Neutrophil (primary cell): ENCODE results near the gene GRIP1.

Source experiments
- H3K27ac ChIP-seq: fragments of 200-600 bp; sonication (generic); 2 replicates; pipeline ENCODE4 v1.5.1; 2016; ENCODE audit warnings: mild to moderate bottlenecking, moderate library complexity
- H3K27me3 ChIP-seq: fragments of 200-600 bp; sonication (generic); 2 replicates; pipeline ENCODE4 v1.6.0; 2016; ENCODE audit warnings: mild to moderate bottlenecking
- H3K36me3 ChIP-seq: fragments of 200-600 bp; sonication (generic); 2 replicates; pipeline ENCODE4 v1.5.1; 2017
- H3K4me1 ChIP-seq, 2 experiments: fragments of 200-600 bp in 1 of 2; sonication (generic) in 1 of 2; 1 replicate in 1 of 2; 2 replicates in 1 of 2; pipeline versions ENCODE4 v1.5.1 to v1.6.1; 2013 to 2016; ENCODE audit warnings: low read depth in 1 of 2, low read length in 1 of 2, mild to moderate bottlenecking in 1 of 2, moderate library complexity in 1 of 2; ENCODE audit not compliant: control insufficient read depth in 1 of 2, insufficient read depth in 1 of 2
- H3K4me3 ChIP-seq, 2 experiments: fragments of 200-600 bp in 1 of 2; sonication (generic) in 1 of 2; 1 replicate in 1 of 2; 2 replicates in 1 of 2; pipeline ENCODE4 v1.5.1; 2013 to 2016; ENCODE audit warnings: low read depth in 1 of 2, low read length in 1 of 2, mild to moderate bottlenecking in 1 of 2, moderate library complexity in 1 of 2
- H3K9me3 ChIP-seq: fragments of 200-600 bp; sonication (generic); 2 replicates; pipeline ENCODE4 v1.5.1; 2016
- TF ChIP-seq, protein P1 (sequence below): fragments of 200-600 bp; sonication (generic); IDR thresholded peaks from 2 replicates; pipeline ENCODE4 v1.5.1; 2016; ENCODE audit warnings: antibody characterized with exemption

Gene GRIP1

GRCh38 chr12:66345956-66346355, 332.9 kb downstream of the GRIP1 start:
- H3K4me1 ChIP-seq = no peaks in the 10 kb centered on the region
- TF ChIP-seq, protein P1, sequence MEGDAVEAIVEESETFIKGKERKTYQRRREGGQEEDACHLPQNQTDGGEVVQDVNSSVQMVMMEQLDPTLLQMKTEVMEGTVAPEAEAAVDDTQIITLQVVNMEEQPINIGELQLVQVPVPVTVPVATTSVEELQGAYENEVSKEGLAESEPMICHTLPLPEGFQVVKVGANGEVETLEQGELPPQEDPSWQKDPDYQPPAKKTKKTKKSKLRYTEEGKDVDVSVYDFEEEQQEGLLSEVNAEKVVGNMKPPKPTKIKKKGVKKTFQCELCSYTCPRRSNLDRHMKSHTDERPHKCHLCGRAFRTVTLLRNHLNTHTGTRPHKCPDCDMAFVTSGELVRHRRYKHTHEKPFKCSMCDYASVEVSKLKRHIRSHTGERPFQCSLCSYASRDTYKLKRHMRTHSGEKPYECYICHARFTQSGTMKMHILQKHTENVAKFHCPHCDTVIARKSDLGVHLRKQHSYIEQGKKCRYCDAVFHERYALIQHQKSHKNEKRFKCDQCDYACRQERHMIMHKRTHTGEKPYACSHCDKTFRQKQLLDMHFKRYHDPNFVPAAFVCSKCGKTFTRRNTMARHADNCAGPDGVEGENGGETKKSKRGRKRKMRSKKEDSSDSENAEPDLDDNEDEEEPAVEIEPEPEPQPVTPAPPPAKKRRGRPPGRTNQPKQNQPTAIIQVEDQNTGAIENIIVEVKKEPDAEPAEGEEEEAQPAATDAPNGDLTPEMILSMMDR = no peak
- H3K27me3 ChIP-seq = no peaks in the 10 kb centered on the region
- no peak overlapping the region for H3K27ac ChIP-seq
- H3K36me3 ChIP-seq = no peaks in the 10 kb centered on the region
- no peaks in the 10 kb centered on the region for H3K9me3 ChIP-seq
- no peak overlapping the region for H3K4me3 ChIP-seq

DNA sequence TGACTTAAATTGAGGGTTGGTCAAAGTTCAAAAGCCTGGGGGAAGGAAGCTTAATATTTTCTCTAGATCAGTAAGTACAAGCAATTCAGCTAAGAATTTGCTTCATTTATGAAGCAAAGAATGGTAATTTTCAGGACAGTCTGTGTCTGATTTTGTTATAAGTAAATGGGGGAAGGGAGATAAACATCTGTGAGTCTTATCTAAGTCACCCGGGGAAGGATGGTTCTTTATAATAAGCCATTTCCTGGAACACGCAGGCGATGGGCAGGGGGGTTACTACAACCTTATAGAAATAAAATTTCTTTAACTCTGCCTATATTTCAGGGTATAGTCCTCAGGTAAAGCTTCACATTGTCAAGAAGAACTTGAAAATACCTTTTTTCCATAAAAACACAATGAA, 333.7 kb downstream of the GRIP1 start:
- H3K27ac ChIP-seq = no peak overlapping the region
- TF ChIP-seq, protein P1 = no peak
- H3K27me3 ChIP-seq = no peaks in the 10 kb centered on the region
- no peaks in the 10 kb centered on the region for H3K9me3 ChIP-seq
- H3K36me3 ChIP-seq = no peaks in the 10 kb centered on the region
- no peaks in the 10 kb centered on the region for H3K4me1 ChIP-seq
- H3K4me3 ChIP-seq = no peak overlapping the region

- Histone ChIP-seq H3K4me3 (no peak overlapping the region), H3K9me3 (no peaks in the 10 kb centered on the region), H3K27me3 (no peaks in the 10 kb centered on the region), H3K27ac (no peak overlapping the region), H3K36me3 (peaks cover 13% of the 10 kb centered on the region), H3K4me1 (no peaks in the 10 kb centered on the region)
- TF ChIP-seq, protein P1 = no peak
Measured at GRCh38 chr12:66341126-66341525, 337.8 kb downstream of the GRIP1 start.

DNA sequence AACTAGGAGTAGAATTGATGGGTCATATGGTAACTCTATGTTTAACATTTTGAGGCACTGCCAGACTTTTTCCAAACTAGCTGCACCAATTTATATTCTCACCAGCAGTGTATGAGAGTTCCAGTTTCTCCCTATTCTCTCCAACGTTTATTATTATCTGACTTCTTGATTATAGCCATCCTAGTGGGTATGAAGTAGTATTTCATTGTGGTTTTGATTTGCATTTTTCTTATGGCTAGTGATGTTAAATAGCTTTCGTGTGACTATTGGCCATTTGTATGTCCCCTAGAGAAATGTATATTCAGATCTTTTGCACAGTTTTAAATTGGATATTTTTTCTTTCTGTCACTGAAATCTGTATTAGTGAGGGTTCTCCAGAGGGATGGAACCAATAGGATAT, 338.7 kb downstream of the GRIP1 start:
- no peaks in the 10 kb centered on the region for H3K9me3 ChIP-seq
- TF ChIP-seq, protein P1 = no peak
- no peak overlapping the region for H3K4me3 ChIP-seq
- peaks cover 13% of the 10 kb centered on the region for H3K36me3 ChIP-seq
- H3K27ac ChIP-seq = no peak overlapping the region
- H3K4me1 ChIP-seq = no peaks in the 10 kb centered on the region
- H3K27me3 ChIP-seq = no peaks in the 10 kb centered on the region

- H3K27me3 ChIP-seq = no peaks in the 10 kb centered on the region
- no peaks in the 10 kb centered on the region for H3K9me3 ChIP-seq
- TF ChIP-seq, protein P1 = no peak
- no peak overlapping the region for H3K27ac ChIP-seq
- peaks cover 16% of the 10 kb centered on the region for H3K36me3 ChIP-seq
- no peaks in the 10 kb centered on the region for H3K4me1 ChIP-seq
- H3K4me3 ChIP-seq = no peak overlapping the region
Measured at GRCh38 chr12:66337381-66338010, 341.4 kb downstream of the GRIP1 start.
